IMR-90 (cell line): ENCODE results near the gene RYR1.

ENCODE experiments used
- CEBPB ChIP-seq: IDR thresholded peaks from 2 replicates; pipeline ENCODE4 v1.6.1; 2012; ENCODE audit warnings: low read depth, low read length, improper control_type of control experiment
- CHD1 ChIP-seq: IDR thresholded peaks from 2 replicates; pipeline ENCODE4 v1.6.1; 2012; ENCODE audit warnings: low read depth, low read length, improper control_type of control experiment
- MAFK ChIP-seq: IDR thresholded peaks from 2 replicates; pipeline ENCODE4 v1.6.1; 2012; ENCODE audit warnings: low read depth, low read length, improper control_type of control experiment
- MXI1 ChIP-seq: IDR thresholded peaks from 2 replicates; pipeline ENCODE4 v1.6.1; 2012; ENCODE audit warnings: low read depth, mild to moderate bottlenecking, low read length, moderate library complexity, borderline replicate concordance
- POLR2A ChIP-seq: IDR thresholded peaks from 2 replicates; pipeline ENCODE4 v1.6.1; 2012; ENCODE audit warnings: mild to moderate bottlenecking, low read depth, low read length
- RCOR1 ChIP-seq: IDR thresholded peaks from 2 replicates; pipeline ENCODE4 v1.6.1; 2012; ENCODE audit warnings: mild to moderate bottlenecking, low read length, improper control_type of control experiment; ENCODE audit not compliant: insufficient replicate concordance
- RFX5 ChIP-seq: IDR thresholded peaks from 2 replicates; pipeline ENCODE4 v1.8.0; 2012; ENCODE audit warnings: low read depth, mild to moderate bottlenecking, low read length, moderate library complexity
- SMC3 ChIP-seq: fragments of 150-350 bp; IDR thresholded peaks from 2 replicates; pipeline ENCODE4 v1.6.1; 2016; ENCODE audit warnings: low read depth, mild to moderate bottlenecking, antibody characterized with exemption, low read length, moderate library complexity
- TF ChIP-seq, protein P1 (sequence below): conservative IDR thresholded peaks from 2 replicates; pipeline ENCODE4 v1.5.1; 2012; ENCODE audit warnings: mild to moderate bottlenecking, low read depth, low read length, improper control_type of control experiment
- TF ChIP-seq, protein P2 (sequence below): fragments of 150-350 bp; IDR thresholded peaks from 2 replicates; pipeline ENCODE4 v1.6.1; 2017; ENCODE audit warnings: mild to moderate bottlenecking, antibody characterized with exemption, low read length, low read depth

DNA sequence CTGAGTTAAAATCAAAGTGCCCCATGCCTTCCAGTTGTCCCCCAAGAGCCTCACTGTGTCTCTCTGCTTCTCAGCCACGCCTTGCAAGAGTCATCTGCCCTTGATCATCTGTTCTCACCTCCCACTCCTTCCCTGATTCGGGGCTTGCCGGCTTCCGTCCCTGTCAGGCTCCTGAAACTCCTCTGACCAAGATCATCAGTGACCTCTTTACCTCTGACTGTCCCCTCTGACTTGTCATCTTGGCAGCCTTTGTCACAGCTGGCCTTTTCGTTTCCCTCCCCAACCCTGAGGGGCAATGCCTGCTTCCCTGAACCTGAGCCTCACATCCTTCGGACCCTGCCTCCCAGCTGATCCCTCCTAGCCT is 117.9 kb downstream of the RYR1 start:
- TF ChIP-seq, protein P1, sequence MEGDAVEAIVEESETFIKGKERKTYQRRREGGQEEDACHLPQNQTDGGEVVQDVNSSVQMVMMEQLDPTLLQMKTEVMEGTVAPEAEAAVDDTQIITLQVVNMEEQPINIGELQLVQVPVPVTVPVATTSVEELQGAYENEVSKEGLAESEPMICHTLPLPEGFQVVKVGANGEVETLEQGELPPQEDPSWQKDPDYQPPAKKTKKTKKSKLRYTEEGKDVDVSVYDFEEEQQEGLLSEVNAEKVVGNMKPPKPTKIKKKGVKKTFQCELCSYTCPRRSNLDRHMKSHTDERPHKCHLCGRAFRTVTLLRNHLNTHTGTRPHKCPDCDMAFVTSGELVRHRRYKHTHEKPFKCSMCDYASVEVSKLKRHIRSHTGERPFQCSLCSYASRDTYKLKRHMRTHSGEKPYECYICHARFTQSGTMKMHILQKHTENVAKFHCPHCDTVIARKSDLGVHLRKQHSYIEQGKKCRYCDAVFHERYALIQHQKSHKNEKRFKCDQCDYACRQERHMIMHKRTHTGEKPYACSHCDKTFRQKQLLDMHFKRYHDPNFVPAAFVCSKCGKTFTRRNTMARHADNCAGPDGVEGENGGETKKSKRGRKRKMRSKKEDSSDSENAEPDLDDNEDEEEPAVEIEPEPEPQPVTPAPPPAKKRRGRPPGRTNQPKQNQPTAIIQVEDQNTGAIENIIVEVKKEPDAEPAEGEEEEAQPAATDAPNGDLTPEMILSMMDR, result no peak
- TF ChIP-seq SMC3 (no peak), RCOR1 (no peak), POLR2A (no peak), MXI1 (no peak), RFX5 (no peak), MAFK (no peak), CHD1 (no peak), CEBPB (no peak)
- TF ChIP-seq, protein P2, sequence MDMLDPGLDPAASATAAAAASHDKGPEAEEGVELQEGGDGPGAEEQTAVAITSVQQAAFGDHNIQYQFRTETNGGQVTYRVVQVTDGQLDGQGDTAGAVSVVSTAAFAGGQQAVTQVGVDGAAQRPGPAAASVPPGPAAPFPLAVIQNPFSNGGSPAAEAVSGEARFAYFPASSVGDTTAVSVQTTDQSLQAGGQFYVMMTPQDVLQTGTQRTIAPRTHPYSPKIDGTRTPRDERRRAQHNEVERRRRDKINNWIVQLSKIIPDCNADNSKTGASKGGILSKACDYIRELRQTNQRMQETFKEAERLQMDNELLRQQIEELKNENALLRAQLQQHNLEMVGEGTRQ, result no peak
